Liver (tissue), 3 donors: ENCODE measurements around the gene IKZF4.

Source experiments
- HNF4A ChIP-seq, 2 donors: conservative IDR thresholded peaks; 2 replicates each; pipeline ENCODE4 v1.6.1; 2016; ENCODE audit warnings: antibody characterized with exemption in 2 of 2, mild to moderate bottlenecking in 2 of 2
- YY1 ChIP-seq: IDR thresholded peaks from 2 replicates; pipeline ENCODE4 v1.6.1; 2016; ENCODE audit warnings: antibody characterized with exemption, mild to moderate bottlenecking
- TF ChIP-seq, protein P1 (sequence below): fragments of 150-350 bp; IDR thresholded peaks from 2 replicates; pipeline ENCODE4 v1.5.1; 2017; ENCODE audit warnings: improper control_type of control experiment, low read depth, low read length; ENCODE audit not compliant: missing input control
- TF ChIP-seq, protein P2 (sequence below): IDR thresholded peaks from 2 replicates; pipeline ENCODE4 v1.6.1; 2016; ENCODE audit warnings: antibody characterized with exemption
- donor health status: healthy.
- donor health status: healthy.

DNA sequence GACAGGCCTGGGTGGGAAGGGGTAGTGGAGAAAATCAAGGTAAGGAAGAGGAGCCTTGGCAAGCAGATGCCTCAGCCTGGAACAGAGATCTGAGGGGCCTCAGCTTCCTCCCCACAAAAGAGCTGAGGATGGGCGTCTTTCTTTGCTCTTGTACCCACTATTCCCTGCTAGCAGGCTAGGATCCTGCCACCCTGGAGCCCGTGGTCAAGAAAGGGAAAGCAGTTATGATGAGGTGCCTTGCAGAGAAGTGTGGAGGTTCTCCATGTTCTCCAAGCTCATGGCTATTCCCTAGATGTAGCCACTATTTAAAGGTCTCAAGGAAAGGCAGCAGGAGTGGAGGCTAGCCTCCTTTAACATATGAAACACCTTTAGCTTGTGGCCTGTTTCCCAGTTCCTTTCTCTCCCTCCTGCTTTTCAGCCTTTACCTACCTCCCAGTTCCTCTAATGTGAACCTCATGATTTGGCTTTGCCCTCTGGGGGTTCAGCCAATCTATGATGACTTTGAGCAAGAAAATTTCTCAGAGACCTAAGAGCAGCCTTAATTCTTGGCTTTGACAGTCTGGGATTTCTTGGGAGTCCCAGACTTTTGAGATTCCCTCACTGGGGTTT is 1.1 kb downstream of the IKZF4 start:
- no peak for TF ChIP-seq YY1
- TF ChIP-seq, protein P1, sequence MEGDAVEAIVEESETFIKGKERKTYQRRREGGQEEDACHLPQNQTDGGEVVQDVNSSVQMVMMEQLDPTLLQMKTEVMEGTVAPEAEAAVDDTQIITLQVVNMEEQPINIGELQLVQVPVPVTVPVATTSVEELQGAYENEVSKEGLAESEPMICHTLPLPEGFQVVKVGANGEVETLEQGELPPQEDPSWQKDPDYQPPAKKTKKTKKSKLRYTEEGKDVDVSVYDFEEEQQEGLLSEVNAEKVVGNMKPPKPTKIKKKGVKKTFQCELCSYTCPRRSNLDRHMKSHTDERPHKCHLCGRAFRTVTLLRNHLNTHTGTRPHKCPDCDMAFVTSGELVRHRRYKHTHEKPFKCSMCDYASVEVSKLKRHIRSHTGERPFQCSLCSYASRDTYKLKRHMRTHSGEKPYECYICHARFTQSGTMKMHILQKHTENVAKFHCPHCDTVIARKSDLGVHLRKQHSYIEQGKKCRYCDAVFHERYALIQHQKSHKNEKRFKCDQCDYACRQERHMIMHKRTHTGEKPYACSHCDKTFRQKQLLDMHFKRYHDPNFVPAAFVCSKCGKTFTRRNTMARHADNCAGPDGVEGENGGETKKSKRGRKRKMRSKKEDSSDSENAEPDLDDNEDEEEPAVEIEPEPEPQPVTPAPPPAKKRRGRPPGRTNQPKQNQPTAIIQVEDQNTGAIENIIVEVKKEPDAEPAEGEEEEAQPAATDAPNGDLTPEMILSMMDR: no peak
- TF ChIP-seq, protein P2, sequence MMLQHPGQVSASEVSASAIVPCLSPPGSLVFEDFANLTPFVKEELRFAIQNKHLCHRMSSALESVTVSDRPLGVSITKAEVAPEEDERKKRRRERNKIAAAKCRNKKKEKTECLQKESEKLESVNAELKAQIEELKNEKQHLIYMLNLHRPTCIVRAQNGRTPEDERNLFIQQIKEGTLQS: no peak
- no peak for TF ChIP-seq HNF4A (conservative IDR thresholded peaks at IDR 0.05)
